ENCODE measurements around the gene NTNG2. TPM values are rescaled to one million over a fixed set of nuclear protein-coding genes. Genes with fewer than 3 reads are reported as not detected.
A peak's percentile ranks its signal among the peaks of the same experiment; 100 is the strongest.

The NTNG2 gene
- total RNA-seq, 2 experiments from 2014 or later, result 0.52 to 0.76 TPM

GRCh38 chr9:132236662-132237311 lies 74.9 kb downstream of the NTNG2 start:
- DNase-seq, result no peak
- CTCF ChIA-PET, result interaction anchor here (0.6 to 6.0 kb wide), 27 partner anchors 8 to 484 kb away, joined by 3 to 60 read pairs (median 4); no protein-coding TSS in a partner anchor
- H3K9me3 Mint-ChIP-seq, result no peaks in the 10 kb centered on the region
- H3K4me3 Mint-ChIP-seq, result no peak overlapping the region
- H3K4me1 Mint-ChIP-seq (ENCODE audit: low read depth), result peaks cover 2% of the 10 kb centered on the region
- no peak overlapping the region for H3K27ac Mint-ChIP-seq
- intact Hi-C loops (cut with micrococcal nuclease), result loop anchor here (1.0 to 2.0 kb wide), 3 partner anchors 66 to 482 kb away; no protein-coding TSS in a partner anchor
- H3K36me3 Mint-ChIP-seq (ENCODE audit: low read depth), result no peaks in the 10 kb centered on the region
- peaks cover 2% of the 10 kb centered on the region for H3K27me3 Mint-ChIP-seq (ENCODE audit: low read depth)

GRCh38 chr9:132237481-132237880 lies 75.6 kb downstream of the NTNG2 start:
- Mint-ChIP-seq H3K27ac (no peak overlapping the region), H3K9me3 (no peaks in the 10 kb centered on the region), H3K27me3 (ENCODE audit: low read depth) (peaks cover 2% of the 10 kb centered on the region), H3K36me3 (ENCODE audit: low read depth) (no peaks in the 10 kb centered on the region), H3K4me3 (no peak overlapping the region), H3K4me1 (ENCODE audit: low read depth) (peaks cover 5% of the 10 kb centered on the region)
- CTCF ChIA-PET, result interaction anchor here (0.6 to 6.0 kb wide), 5 partner anchors 16 to 478 kb away, joined by 3 to 60 read pairs (median 11); no protein-coding TSS in a partner anchor
- intact Hi-C loops (cut with micrococcal nuclease), result loop anchor here (2.0 kb wide), 1 partner anchor 483 kb away; no protein-coding TSS in a partner anchor
- no peak for DNase-seq

GRCh38 chr9:132238026-132238972 lies 76.4 kb downstream of the NTNG2 start:
- H3K27me3 Mint-ChIP-seq (ENCODE audit: low read depth), result peaks cover 2% of the 10 kb centered on the region
- intact Hi-C loops (cut with micrococcal nuclease), result no loop called here
- no peak overlapping the region for H3K27ac Mint-ChIP-seq
- no peaks in the 10 kb centered on the region for H3K36me3 Mint-ChIP-seq (ENCODE audit: low read depth)
- no peaks in the 10 kb centered on the region for H3K9me3 Mint-ChIP-seq
- CTCF ChIA-PET, result interaction anchor here (0.6 to 6.0 kb wide), 5 partner anchors 67 to 476 kb away, joined by 4 to 60 read pairs (median 5); no protein-coding TSS in a partner anchor
- DNase-seq, result no peak
- peaks cover 6% of the 10 kb centered on the region for H3K4me1 Mint-ChIP-seq (ENCODE audit: low read depth)
- H3K4me3 Mint-ChIP-seq, result no peak overlapping the region

- DNase-seq, result no peak
- Mint-ChIP-seq H3K36me3 (ENCODE audit: low read depth) (no peaks in the 10 kb centered on the region), H3K27ac (no peak overlapping the region), H3K4me3 (no peak overlapping the region), H3K4me1 (ENCODE audit: low read depth) (peaks cover 6% of the 10 kb centered on the region), H3K9me3 (no peaks in the 10 kb centered on the region), H3K27me3 (ENCODE audit: low read depth) (peaks cover 2% of the 10 kb centered on the region)
- CTCF ChIA-PET, result interaction anchor here (0.6 to 1.9 kb wide), 8 partner anchors 9 to 663 kb away, joined by 3 to 6 read pairs (median 4); no protein-coding TSS in a partner anchor
- intact Hi-C loops (cut with micrococcal nuclease), result no loop called here
These were observed 77.1 kb downstream of the NTNG2 start for GRCh38 chr9:132238992-132239391.

GRCh38 chr9:132239518-132239917 lies 77.7 kb downstream of the NTNG2 start:
- H3K27ac Mint-ChIP-seq, result no peak overlapping the region
- no peaks in the 10 kb centered on the region for H3K36me3 Mint-ChIP-seq (ENCODE audit: low read depth)
- H3K27me3 Mint-ChIP-seq (ENCODE audit: low read depth), result peaks cover 2% of the 10 kb centered on the region
- H3K4me3 Mint-ChIP-seq, result no peak overlapping the region
- H3K4me1 Mint-ChIP-seq (ENCODE audit: low read depth), result peaks cover 6% of the 10 kb centered on the region
- no peaks in the 10 kb centered on the region for H3K9me3 Mint-ChIP-seq
- CTCF ChIA-PET, result interaction anchor here (0.6 to 1.9 kb wide), 10 partner anchors 9 to 662 kb away, joined by 3 to 6 read pairs (median 4); no protein-coding TSS in a partner anchor
- intact Hi-C loops (cut with micrococcal nuclease), result no loop called here
- no peak for DNase-seq

GRCh38 chr9:132239999-132240840 lies 78.4 kb downstream of the NTNG2 start:
- no peaks in the 10 kb centered on the region for H3K36me3 Mint-ChIP-seq (ENCODE audit: low read depth)
- H3K9me3 Mint-ChIP-seq, result no peaks in the 10 kb centered on the region
- H3K4me1 Mint-ChIP-seq (ENCODE audit: low read depth), result peaks cover 6% of the 10 kb centered on the region
- H3K4me3 Mint-ChIP-seq, result peak overlapping the region; percentile 45
- no peak for DNase-seq
- CTCF ChIA-PET, result interaction anchor here (0.6 to 1.9 kb wide), 8 partner anchors 10 to 1400 kb away, joined by 3 to 6 read pairs (median 4); no protein-coding TSS in a partner anchor
- H3K27ac Mint-ChIP-seq, result no peak overlapping the region
- H3K27me3 Mint-ChIP-seq (ENCODE audit: low read depth), result peaks cover 2% of the 10 kb centered on the region
- intact Hi-C loops (cut with micrococcal nuclease), result loop anchor here (5.0 kb wide), 1 partner anchor 573 kb away; no protein-coding TSS in a partner anchor

- intact Hi-C loops (cut with micrococcal nuclease), result loop anchor here (1.0 to 5.0 kb wide), 4 partner anchors 18 to 574 kb away; partner anchors contain the start of genes MED27 and TTF1
- Mint-ChIP-seq H3K36me3 (ENCODE audit: low read depth) (no peaks in the 10 kb centered on the region), H3K27me3 (ENCODE audit: low read depth) (peaks cover 2% of the 10 kb centered on the region), H3K27ac (no peak overlapping the region), H3K9me3 (no peaks in the 10 kb centered on the region), H3K4me1 (ENCODE audit: low read depth) (peaks cover 6% of the 10 kb centered on the region), H3K4me3 (peak overlapping the region; percentile 92)
- peak; percentile 98 for DNase-seq
- CTCF ChIA-PET, result interaction anchor here (0.6 to 1.9 kb wide), 7 partner anchors 12 to 1400 kb away, joined by 3 to 8 read pairs (median 4); no protein-coding TSS in a partner anchor
These were observed 79.1 kb downstream of the NTNG2 start for GRCh38 chr9:132240841-132241482.

GRCh38 chr9:132241483-132241839 lies 79.6 kb downstream of the NTNG2 start:
- H3K4me3 Mint-ChIP-seq, result peak overlapping the region; percentile 92
- DNase-seq, result no peak
- peaks cover 2% of the 10 kb centered on the region for H3K27me3 Mint-ChIP-seq (ENCODE audit: low read depth)
- CTCF ChIA-PET, result interaction anchor here (0.6 to 1.5 kb wide), 4 partner anchors 27 to 617 kb away, joined by 3 to 8 read pairs (median 4); no protein-coding TSS in a partner anchor
- H3K4me1 Mint-ChIP-seq (ENCODE audit: low read depth), result peaks cover 6% of the 10 kb centered on the region
- H3K27ac Mint-ChIP-seq, result no peak overlapping the region
- H3K9me3 Mint-ChIP-seq, result no peaks in the 10 kb centered on the region
- intact Hi-C loops (cut with micrococcal nuclease), result loop anchor here (1.0 to 5.0 kb wide), 4 partner anchors 18 to 574 kb away; partner anchors contain the start of genes MED27 and TTF1
- H3K36me3 Mint-ChIP-seq (ENCODE audit: low read depth), result no peaks in the 10 kb centered on the region

- H3K9me3 Mint-ChIP-seq, result no peaks in the 10 kb centered on the region
- peak; percentile 48 for DNase-seq
- intact Hi-C loops (cut with micrococcal nuclease), result loop anchor here (1.0 to 5.0 kb wide), 4 partner anchors 17 to 575 kb away; partner anchors contain the start of genes MED27 and TTF1
- no peak overlapping the region for H3K27ac Mint-ChIP-seq
- peaks cover 2% of the 10 kb centered on the region for H3K27me3 Mint-ChIP-seq (ENCODE audit: low read depth)
- H3K4me1 Mint-ChIP-seq (ENCODE audit: low read depth), result peaks cover 6% of the 10 kb centered on the region
- H3K36me3 Mint-ChIP-seq (ENCODE audit: low read depth), result no peaks in the 10 kb centered on the region
- CTCF ChIA-PET, result interaction anchor here (0.6 to 1.5 kb wide), 3 partner anchors 26 to 483 kb away, joined by 3 to 8 read pairs (median 4); no protein-coding TSS in a partner anchor
- peak overlapping the region; percentile 92 for H3K4me3 Mint-ChIP-seq
These were observed 80.2 kb downstream of the NTNG2 start for GRCh38 chr9:132241840-132242620.

GRCh38 chr9:132242621-132243155 lies 80.8 kb downstream of the NTNG2 start:
- Mint-ChIP-seq H3K4me3 (peak overlapping the region; percentile 80), H3K36me3 (ENCODE audit: low read depth) (no peaks in the 10 kb centered on the region), H3K27me3 (ENCODE audit: low read depth) (peaks cover 2% of the 10 kb centered on the region), H3K4me1 (ENCODE audit: low read depth) (peaks cover 6% of the 10 kb centered on the region), H3K9me3 (no peaks in the 10 kb centered on the region), H3K27ac (no peak overlapping the region)
- CTCF ChIA-PET, result interaction anchor here (0.8 kb wide), 1 partner anchor 10 kb away, joined by 3 read pairs; no protein-coding TSS in a partner anchor
- no peak for DNase-seq
- intact Hi-C loops (cut with micrococcal nuclease), result loop anchor here (5.0 kb wide), 1 partner anchor 575 kb away; no protein-coding TSS in a partner anchor

Measured in activated naive CD4-positive, alpha-beta T cell treated with anti-CD3 and anti-CD28 coated beads for 36 hours (primary cell).